ENCODE results near the gene EP400. TPM values are rescaled to one million over a fixed set of nuclear protein-coding genes. Genes with fewer than 3 reads are reported as not detected.

EP400 gene
- total RNA-seq, 1 donor from 2014 or later: 41.4 TPM

GRCh38 chr12:132121283-132121682, 171.5 kb downstream of the EP400 start:
- Histone ChIP-seq H3K4me1 (no peaks in the 10 kb centered on the region), H3K27me3 (no peaks in the 10 kb centered on the region), H3K4me3 (no peak overlapping the region), H3K36me3 (peaks cover 51% of the 10 kb centered on the region), H3K27ac (no peak overlapping the region), H3K9me3 (no peaks in the 10 kb centered on the region)
- intact Hi-C loops (cut with DNase I): no loop called here
- TF ChIP-seq, protein P1, sequence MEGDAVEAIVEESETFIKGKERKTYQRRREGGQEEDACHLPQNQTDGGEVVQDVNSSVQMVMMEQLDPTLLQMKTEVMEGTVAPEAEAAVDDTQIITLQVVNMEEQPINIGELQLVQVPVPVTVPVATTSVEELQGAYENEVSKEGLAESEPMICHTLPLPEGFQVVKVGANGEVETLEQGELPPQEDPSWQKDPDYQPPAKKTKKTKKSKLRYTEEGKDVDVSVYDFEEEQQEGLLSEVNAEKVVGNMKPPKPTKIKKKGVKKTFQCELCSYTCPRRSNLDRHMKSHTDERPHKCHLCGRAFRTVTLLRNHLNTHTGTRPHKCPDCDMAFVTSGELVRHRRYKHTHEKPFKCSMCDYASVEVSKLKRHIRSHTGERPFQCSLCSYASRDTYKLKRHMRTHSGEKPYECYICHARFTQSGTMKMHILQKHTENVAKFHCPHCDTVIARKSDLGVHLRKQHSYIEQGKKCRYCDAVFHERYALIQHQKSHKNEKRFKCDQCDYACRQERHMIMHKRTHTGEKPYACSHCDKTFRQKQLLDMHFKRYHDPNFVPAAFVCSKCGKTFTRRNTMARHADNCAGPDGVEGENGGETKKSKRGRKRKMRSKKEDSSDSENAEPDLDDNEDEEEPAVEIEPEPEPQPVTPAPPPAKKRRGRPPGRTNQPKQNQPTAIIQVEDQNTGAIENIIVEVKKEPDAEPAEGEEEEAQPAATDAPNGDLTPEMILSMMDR (IDR thresholded peaks at IDR 0.05): no peak
- no peak for ATAC-seq
- DNase-seq: no peak

- Histone ChIP-seq H3K27me3 (no peaks in the 10 kb centered on the region), H3K36me3 (peaks cover 59% of the 10 kb centered on the region), H3K4me3 (no peak overlapping the region), H3K9me3 (no peaks in the 10 kb centered on the region), H3K4me1 (no peaks in the 10 kb centered on the region), H3K27ac (no peak overlapping the region)
- no peak for ATAC-seq
- intact Hi-C loops (cut with DNase I): no loop called here
- no peak for DNase-seq
- TF ChIP-seq, protein P1 (IDR thresholded peaks at IDR 0.05): no peak
Observed at GRCh38 chr12:132123970-132124765, 174.4 kb downstream of the EP400 start.

DNA sequence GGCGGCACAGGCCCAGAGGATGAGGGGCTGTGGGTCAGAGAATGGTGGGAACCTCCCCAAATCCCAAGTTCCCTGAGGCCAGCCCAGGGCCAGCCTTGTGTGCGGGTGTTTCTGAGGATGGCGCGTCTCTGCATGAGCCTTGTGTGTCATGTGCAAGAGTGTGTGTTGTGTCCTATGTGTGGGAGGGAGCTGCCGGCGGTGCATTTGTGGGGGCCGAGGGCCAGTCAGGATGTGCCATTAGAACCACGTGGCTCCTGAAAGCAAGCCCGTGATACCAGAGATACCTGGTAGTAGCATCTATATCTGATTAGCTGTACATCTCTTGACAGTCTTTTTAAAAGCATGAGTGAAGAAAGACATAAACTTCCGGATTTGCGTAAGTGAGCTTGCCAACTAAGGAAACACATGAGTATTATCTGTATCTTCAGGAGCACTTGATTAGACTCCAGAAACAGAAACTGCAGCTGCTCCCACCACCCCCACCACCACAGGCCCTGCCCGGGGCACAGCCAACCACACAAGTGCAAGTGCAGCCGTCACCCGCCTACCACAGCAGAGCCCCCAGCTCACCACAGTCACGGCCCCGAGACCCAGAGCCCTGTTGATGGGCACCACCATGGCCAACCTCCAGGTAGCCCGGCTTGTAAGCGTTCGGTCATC, 175.2 kb downstream of the EP400 start:
- no peaks in the 10 kb centered on the region for H3K4me1 ChIP-seq
- intact Hi-C loops (cut with DNase I): no loop called here
- no peaks in the 10 kb centered on the region for H3K9me3 ChIP-seq
- DNase-seq (peak; percentile 47), ATAC-seq (peak; percentile 36)
- TF ChIP-seq, protein P1 (IDR thresholded peaks at IDR 0.05): no peak
- H3K27ac ChIP-seq: no peak overlapping the region
- no peak overlapping the region for H3K4me3 ChIP-seq
- peaks cover 57% of the 10 kb centered on the region for H3K36me3 ChIP-seq
- no peaks in the 10 kb centered on the region for H3K27me3 ChIP-seq

DNA sequence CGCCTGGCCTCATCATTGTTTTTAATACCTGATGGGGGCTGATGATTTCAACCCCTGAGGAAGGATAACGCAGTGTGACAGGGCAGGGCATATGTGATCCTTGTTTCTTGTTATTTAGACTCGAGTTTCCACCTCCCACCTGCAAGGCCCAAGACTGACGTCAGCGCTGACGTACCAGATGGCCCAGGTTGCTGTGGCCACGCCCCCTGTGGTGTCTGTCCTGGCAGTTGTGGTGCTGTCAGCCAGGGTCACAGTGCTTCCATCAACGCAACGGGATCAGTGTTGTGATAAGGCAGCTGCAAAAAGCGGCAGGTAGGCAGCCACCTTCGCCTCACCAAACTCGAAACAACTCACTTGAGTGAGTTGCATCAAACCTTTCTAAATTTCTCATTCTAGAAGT, 176.0 kb downstream of the EP400 start:
- intact Hi-C loops (cut with DNase I): no loop called here
- DNase-seq: peak; percentile 51
- H3K9me3 ChIP-seq: no peaks in the 10 kb centered on the region
- H3K4me1 ChIP-seq: no peaks in the 10 kb centered on the region
- no peak overlapping the region for H3K27ac ChIP-seq
- no peak overlapping the region for H3K4me3 ChIP-seq
- TF ChIP-seq, protein P1 (IDR thresholded peaks at IDR 0.05): no peak
- no peak for ATAC-seq
- peaks cover 48% of the 10 kb centered on the region for H3K36me3 ChIP-seq
- no peaks in the 10 kb centered on the region for H3K27me3 ChIP-seq

DNA sequence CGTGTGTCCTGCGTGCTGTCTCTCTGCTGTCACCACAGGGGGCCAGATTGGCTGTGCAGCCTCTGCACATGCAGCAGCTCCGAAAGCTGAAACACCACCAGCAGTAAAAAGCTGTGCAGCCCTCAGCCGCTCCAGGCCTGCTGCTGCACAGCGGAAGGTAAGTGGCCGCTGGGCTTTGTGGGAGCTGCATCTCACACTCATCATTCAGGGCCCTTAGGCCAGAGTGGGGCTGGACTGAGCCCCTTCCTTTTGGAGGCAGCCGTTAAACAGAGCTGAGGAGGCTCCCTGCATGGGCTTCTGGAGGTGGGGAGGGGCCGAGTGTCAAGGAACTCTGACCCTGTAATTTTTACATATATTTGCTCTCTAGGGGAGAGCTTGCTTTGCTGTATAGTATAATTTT, 177.3 kb downstream of the EP400 start:
- intact Hi-C loops (cut with DNase I): no loop called here
- H3K4me3 ChIP-seq: no peak overlapping the region
- DNase-seq: no peak
- peaks cover 35% of the 10 kb centered on the region for H3K36me3 ChIP-seq
- H3K4me1 ChIP-seq: no peaks in the 10 kb centered on the region
- H3K27me3 ChIP-seq: no peaks in the 10 kb centered on the region
- ATAC-seq: no peak
- H3K9me3 ChIP-seq: no peaks in the 10 kb centered on the region
- no peak overlapping the region for H3K27ac ChIP-seq
- TF ChIP-seq, protein P1 (IDR thresholded peaks at IDR 0.05): no peak

Measured in upper lobe of right lung (tissue), 1 donor.